WERI-Rb-1 (cell line): ENCODE results near the gene RILPL1.
"Not testable (repeated sequence)": the region's sequence is repeated elsewhere in the genome, so short reads cannot be mapped to it uniquely, and the experiment has no call there.

Experiments used
- DNase-seq: peaks from one replicate; pipeline ENCODE4 v3.0.0-alpha.2; 2020
- H3K27ac ChIP-seq: fragments of 250-450 bp; sonication (Bioruptor Pico); 2 replicates; pipeline ENCODE4 v1.5.1; 2020; ENCODE audit warnings: mild to moderate bottlenecking, moderate library complexity
- H3K27me3 ChIP-seq: fragments of 250-450 bp; sonication (Bioruptor Pico); 2 replicates; pipeline ENCODE4 v1.5.1; 2021; ENCODE audit warnings: mild to moderate bottlenecking, low read depth, moderate library complexity; ENCODE audit not compliant: insufficient read depth, severe bottlenecking
- H3K36me3 ChIP-seq: fragments of 250-450 bp; sonication (Bioruptor Pico); 2 replicates; pipeline ENCODE4 v1.5.1; 2020; ENCODE audit warnings: mild to moderate bottlenecking, moderate library complexity
- H3K4me3 ChIP-seq: 2 replicates; pipeline ENCODE4 v1.5.1; 2011; ENCODE audit warnings: low read depth, mild to moderate bottlenecking, control low read depth, low read length
- H3K9me3 ChIP-seq: fragments of 250-450 bp; sonication (Bioruptor Pico); 2 replicates; pipeline ENCODE4 v1.5.1; 2021; ENCODE audit warnings: mild to moderate bottlenecking, moderate library complexity; ENCODE audit not compliant: severe bottlenecking
- TF ChIP-seq, protein P1 (sequence below): IDR thresholded peaks from 2 replicates; pipeline ENCODE4 v1.5.1; 2011; ENCODE audit warnings: low read depth, mild to moderate bottlenecking, control low read depth, inconsistent platforms, low read length

RILPL1 gene

DNA sequence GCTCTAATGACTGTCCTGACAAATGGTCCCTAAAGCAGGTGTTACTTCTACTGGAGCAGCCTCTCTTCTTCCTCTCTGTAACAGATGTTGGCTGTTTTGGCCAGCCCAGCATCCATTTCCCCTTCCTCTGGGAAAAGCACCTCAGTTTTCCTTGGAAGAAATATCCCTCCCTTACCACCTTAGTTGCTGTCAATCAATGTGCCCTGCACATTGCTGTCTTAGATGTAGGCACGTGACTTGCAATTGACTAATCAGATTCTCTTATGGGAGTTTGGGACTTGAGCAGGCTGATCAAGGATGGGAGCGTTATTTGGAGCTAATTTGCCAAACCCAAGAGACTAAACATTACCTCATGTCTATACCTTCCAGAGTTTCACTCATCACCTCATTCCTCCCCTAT lies 38.9 kb upstream of the RILPL1 start:
- Histone ChIP-seq H3K36me3 (no peaks in the 10 kb centered on the region; the same call in 1 of the 2 replicates), H3K27ac (no peak overlapping the region), H3K9me3 (no peaks in the 10 kb centered on the region), H3K27me3 (no peaks in the 10 kb centered on the region), H3K4me3 (no peak overlapping the region)
- DNase-seq, result no peak
- TF ChIP-seq, protein P1, sequence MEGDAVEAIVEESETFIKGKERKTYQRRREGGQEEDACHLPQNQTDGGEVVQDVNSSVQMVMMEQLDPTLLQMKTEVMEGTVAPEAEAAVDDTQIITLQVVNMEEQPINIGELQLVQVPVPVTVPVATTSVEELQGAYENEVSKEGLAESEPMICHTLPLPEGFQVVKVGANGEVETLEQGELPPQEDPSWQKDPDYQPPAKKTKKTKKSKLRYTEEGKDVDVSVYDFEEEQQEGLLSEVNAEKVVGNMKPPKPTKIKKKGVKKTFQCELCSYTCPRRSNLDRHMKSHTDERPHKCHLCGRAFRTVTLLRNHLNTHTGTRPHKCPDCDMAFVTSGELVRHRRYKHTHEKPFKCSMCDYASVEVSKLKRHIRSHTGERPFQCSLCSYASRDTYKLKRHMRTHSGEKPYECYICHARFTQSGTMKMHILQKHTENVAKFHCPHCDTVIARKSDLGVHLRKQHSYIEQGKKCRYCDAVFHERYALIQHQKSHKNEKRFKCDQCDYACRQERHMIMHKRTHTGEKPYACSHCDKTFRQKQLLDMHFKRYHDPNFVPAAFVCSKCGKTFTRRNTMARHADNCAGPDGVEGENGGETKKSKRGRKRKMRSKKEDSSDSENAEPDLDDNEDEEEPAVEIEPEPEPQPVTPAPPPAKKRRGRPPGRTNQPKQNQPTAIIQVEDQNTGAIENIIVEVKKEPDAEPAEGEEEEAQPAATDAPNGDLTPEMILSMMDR, result no peak

DNA sequence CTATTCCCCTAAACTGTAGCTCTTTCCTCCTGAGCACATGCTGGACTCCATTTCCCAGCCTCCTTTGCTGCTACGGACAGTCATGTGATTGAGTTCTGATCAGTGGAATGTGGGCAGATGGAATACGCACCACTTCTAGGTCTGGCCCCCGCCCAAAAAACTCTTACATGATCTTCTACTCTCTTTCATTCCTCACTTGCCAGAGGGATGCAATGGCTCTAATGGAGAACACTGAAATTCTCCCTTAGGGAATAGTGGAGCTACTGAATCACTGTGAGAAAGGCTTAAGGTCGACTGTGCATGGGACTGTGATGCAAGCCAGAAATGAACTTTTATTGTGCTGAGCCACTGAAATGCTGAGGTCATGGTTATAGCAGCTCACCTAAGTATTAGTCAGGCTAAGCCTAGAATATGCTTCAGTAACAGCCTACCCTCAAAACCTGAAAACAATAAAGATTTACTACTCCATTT lies 37.9 kb upstream of the RILPL1 start:
- no peak overlapping the region for H3K27ac ChIP-seq
- H3K4me3 ChIP-seq, result no peak overlapping the region
- H3K9me3 ChIP-seq, result no peaks in the 10 kb centered on the region
- TF ChIP-seq, protein P1, result no peak
- H3K27me3 ChIP-seq, result no peaks in the 10 kb centered on the region
- DNase-seq, result peak; percentile 9
- H3K36me3 ChIP-seq, result no peaks in the 10 kb centered on the region

DNA sequence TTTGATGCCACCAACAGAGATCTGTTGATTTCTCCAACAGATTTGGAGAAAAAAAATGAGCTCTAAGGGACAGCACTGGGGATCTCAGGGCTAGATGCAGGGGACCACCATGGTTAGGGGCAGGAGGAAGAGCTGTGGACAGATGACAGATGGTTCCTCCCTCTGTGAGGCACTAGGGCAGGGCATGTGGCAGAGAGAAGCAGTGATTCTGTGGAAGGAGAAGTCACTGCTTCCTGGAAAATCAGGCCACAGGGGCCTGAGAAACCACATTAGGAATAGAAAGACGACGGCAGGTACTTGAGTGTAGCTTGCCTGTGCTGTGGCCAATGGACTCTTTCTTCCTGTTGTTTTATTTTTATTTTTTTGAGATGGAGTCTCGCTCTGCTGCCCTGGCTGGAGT lies 25.9 kb upstream of the RILPL1 start:
- no peak for DNase-seq
- TF ChIP-seq, protein P1, result no peak

DNA sequence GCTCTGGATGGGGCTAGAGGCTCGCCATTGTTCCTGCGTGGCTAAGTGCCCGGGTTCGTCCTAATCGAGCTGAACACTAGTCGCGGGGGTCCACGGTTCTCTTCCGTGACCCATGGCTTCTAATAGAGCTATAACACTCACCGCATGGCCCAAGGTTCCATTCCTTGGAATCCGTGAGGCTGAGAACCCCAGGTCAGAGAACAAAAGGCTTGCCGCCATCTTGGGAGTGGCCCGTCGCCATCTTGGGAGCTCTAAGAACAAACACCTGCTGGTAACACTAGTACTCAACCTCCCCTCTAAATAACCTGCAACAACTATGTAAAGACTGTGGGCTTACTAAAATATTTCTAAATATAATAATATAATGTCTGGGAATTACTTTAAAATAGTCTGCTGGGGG lies 25.0 kb upstream of the RILPL1 start:
- DNase-seq, H3K27me3 ChIP-seq, H3K4me3 ChIP-seq, H3K27ac ChIP-seq, H3K9me3 ChIP-seq, H3K36me3 ChIP-seq: not testable (repeated sequence)

More for the DNA sequence above, 25.9 kb upstream of the RILPL1 start:
- no peak overlapping the region for H3K27ac ChIP-seq
- no peak overlapping the region for H3K4me3 ChIP-seq
- H3K36me3 ChIP-seq, result no peaks in the 10 kb centered on the region
- H3K27me3 ChIP-seq, result no peaks in the 10 kb centered on the region
- H3K9me3 ChIP-seq, result no peaks in the 10 kb centered on the region

DNA sequence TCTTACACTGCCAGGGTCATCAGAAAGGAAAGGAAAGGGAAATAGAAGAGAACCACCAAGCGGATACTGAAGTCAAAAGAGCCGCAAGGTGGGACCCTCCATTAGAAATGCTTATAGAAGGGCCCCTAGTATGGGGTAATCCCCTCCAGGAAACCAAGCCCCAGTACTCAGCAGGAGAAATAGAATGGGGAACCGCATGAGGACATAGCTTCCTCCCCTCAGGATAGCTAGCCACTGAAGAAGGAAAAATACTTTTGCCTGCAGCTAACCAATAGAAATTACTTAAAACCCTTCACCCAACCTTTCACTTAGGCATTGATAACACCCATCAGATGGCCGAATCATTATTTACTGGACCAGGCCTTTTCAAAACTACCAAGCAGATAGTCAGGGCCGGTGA lies 21.3 kb upstream of the RILPL1 start:
- not testable (repeated sequence) for H3K27ac ChIP-seq, H3K27me3 ChIP-seq, H3K9me3 ChIP-seq, H3K36me3 ChIP-seq, H3K4me3 ChIP-seq, DNase-seq

DNA sequence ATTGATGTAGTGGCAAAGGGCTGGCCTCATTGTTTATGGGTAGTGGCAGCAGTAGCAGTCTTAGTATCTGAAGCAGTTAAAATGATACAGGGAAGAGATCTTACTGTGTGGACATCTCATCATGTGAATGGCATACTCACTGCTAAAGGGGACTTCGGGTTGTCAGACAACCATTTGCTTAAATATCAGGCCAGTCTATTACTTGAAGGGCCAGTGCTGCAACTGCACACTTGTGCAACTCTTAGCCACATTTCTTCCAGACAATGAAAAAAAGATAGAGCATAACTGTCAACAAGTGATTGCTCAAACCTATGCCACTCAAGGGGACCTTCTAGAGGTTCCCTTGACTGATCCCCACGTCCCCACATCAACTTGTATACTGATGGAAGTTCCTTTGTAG lies 20.6 kb upstream of the RILPL1 start:
- not testable (repeated sequence) for DNase-seq, H3K36me3 ChIP-seq, H3K27ac ChIP-seq, H3K4me3 ChIP-seq, H3K27me3 ChIP-seq, H3K9me3 ChIP-seq

DNA sequence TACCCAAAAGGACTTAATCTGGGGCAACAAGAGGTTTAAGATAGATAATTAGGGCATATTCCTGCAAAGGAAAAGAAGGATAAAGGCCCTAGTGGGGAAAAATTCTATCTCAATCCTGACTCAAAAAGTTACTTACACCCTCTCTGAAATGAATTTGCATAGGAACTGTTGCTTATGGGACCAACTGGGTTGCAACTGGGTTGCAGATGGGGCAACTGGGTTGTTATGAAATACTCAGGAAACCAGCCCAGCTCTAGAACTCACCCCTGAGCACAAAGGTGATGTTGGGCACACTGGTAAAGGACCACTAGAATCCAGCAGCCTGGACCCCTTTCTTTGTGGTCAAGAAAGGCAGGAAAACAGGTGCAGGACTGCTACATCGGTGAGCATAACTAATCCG lies 17.2 kb upstream of the RILPL1 start:
- DNase-seq, result no peak
- TF ChIP-seq, protein P1, result no peak

More for the DNA sequence above, 17.2 kb upstream of the RILPL1 start:
- Histone ChIP-seq H3K4me3 (no peak overlapping the region), H3K36me3 (no peaks in the 10 kb centered on the region), H3K27me3 (no peaks in the 10 kb centered on the region), H3K9me3 (no peaks in the 10 kb centered on the region), H3K27ac (no peak overlapping the region)
